Body of pancreas (tissue), 4 donors: ENCODE measurements around the gene DPY19L2.
"Not testable (repeated sequence)": the region's sequence is repeated elsewhere in the genome, so short reads cannot be mapped to it uniquely, and the experiment has no call there.

Source experiments
- CTCF ChIP-seq, 7 experiments: fragments of 450-650 bp in 4 of 7; fragments of 200-600 bp in 3 of 7; sonication (generic) in 3 of 7; IDR thresholded peaks; one replicate each; pipeline ENCODE4 v1.5.1; 2016 to 2019; ENCODE audit warnings: antibody characterized with exemption in 7 of 7
- POLR2A ChIP-seq, 3 donors: fragments of 450-650 bp; IDR thresholded peaks; one replicate each; pipeline ENCODE4 v1.6.1; 2016; ENCODE audit warnings: antibody characterized with exemption in 3 of 3, mild to moderate bottlenecking in 2 of 3

- not testable (repeated sequence) for TF ChIP-seq CTCF, POLR2A (IDR thresholded peaks at IDR 0.05)
Observed at GRCh38 chr12:63716891-63717290, 48.6 kb upstream of the DPY19L2 start.
